GM21825 (cell line): ENCODE results near the gene ITIH4.
"Not testable (repeated sequence)": the region's sequence is repeated elsewhere in the genome, so short reads cannot be mapped to it uniquely, and the experiment has no call there.

Experiments
- ATAC-seq: cut with Tn5 transposase; IDR thresholded peaks from one replicate; pipeline ENCODE4 v1.9.1; 2021; ENCODE audit warnings: mild to moderate bottlenecking, moderate library complexity; ENCODE audit not compliant: unreplicated experiment

ITIH4 gene

DNA sequence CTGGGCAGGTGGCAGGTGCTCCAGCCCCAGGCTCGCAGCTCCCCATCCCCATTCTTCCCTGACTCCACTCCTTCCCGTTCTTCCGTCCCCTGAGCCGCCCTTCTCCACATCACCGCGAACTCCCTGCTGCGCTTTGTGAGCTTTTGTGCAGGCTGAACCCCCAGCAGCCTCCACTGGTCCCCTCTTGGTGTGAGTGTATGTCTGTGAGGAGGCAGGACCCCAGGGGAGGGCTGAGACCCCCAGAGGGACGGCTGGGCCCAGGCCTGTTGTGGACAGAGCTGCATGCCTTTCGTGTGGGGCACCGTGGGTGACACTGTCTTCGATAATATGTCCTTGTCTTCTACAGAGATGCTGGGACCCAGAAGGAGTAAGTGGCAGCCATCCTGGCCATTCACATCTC, 43.2 kb downstream of the ITIH4 start:
- no peak for ATAC-seq

DNA sequence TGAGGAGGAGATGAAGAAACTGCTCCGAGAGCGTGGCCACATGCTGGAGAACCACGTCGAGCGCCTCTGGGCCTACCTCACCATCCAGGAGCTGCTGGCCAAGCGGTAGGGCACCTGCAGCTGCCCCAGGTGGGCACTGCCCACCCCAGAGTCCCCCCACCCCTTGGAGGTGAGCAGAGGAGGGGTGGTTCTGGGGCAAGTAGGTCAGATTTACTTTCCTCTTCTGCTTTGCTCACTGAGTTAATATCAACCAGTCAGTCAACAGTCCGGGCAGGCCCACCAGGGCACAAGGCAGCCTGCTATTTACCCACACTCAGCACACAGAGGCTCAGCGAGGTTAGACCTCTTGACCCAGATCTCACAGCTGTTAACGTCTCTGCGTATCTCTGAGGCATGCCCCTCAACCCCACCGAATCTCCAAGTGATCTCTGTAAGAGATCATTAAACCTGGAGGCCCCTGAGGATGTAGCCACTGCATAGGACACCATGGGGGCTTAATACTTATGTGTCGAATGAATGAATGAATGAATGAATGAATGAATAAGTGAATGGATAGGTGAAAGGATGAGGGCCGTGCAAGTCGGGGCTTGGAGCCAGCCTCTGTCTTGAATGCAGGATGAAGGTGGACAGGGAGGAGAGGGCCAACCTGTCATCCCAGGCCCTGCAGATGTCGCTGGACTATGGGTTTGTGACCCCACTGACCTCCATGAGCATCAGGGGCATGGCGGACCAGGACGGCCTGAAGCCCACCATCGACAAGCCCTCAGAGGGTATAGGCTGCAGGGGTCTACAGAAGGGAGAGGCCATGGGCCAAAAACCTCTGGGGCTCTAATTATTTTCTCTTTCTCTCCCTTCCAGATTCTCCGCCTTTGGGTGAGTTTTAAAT, 43.9 kb downstream of the ITIH4 start:
- no peak for ATAC-seq

DNA sequence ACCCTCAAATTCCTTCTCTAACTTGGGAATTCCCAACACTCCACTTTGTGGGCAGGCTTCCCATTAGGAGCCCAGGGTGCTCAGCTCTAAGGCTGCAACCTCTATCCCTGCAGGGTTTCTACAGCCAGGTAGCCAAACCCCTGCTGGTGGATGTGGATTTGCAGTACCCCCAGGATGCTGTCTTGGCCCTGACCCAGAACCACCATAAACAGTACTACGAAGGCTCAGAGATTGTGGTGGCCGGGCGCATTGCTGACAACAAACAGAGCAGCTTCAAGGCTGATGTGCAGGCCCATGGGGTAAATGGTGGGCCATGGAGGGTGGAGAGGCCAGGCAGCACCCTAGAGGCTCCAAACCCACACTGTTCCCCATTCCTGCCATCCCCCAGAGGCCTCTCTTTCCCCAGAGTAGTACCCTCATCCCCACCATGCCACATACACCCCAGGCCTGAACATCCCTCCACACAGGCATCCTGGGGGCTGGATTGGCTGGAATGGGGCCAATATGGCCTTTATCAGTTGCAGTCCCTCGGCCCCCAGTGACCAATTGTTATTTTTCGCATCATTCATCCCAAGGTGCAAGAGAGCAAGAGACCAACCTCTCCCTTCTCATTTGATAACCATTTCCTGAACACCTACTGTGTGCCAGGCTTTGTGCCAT, 45.4 kb downstream of the ITIH4 start:
- no peak for ATAC-seq

DNA sequence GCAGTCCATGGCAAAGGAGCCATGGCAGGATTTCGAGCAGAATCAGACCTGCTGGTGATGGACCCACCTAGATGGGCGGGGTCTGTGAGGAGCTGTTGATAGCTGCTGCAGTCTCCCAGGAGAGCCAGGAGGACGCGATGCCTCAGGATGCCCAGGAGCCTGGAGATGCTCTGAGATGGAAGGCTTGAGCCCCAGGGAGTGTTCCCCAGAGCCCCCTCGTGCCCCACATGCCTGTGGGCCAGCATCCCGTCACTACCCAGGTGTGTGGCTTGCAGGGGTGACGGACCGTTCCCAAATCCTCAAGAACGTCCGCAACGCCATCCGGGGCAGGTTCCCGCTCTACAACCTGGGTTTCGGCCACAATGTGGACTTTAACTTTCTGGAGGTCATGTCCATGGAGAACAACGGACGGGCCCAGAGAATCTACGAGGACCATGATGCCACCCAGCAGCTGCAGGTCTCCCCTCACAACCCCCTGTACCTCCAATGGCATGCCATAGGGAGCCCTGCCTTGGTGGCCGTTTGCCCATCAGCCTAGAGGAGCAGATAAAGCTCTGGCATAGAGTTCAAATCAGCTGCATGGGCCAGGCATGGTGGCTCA, 46.4 kb downstream of the ITIH4 start:
- ATAC-seq, result no peak

DNA sequence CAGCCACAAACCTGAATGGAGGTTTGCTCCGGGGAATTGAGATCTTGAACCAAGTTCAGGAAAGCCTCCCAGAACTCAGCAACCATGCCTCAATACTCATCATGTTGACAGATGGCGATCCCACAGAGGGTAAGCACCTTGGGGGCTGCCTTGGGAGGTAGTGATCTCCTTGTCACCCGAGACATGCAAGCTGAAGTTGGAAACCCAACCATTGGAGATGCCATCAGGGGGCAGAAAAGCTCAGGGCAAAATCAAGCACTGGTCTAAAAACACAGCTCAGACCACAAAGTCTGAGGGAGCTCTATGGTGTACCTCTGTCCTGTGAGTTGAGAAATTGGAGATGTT, 47.3 kb downstream of the ITIH4 start:
- no peak for ATAC-seq

DNA sequence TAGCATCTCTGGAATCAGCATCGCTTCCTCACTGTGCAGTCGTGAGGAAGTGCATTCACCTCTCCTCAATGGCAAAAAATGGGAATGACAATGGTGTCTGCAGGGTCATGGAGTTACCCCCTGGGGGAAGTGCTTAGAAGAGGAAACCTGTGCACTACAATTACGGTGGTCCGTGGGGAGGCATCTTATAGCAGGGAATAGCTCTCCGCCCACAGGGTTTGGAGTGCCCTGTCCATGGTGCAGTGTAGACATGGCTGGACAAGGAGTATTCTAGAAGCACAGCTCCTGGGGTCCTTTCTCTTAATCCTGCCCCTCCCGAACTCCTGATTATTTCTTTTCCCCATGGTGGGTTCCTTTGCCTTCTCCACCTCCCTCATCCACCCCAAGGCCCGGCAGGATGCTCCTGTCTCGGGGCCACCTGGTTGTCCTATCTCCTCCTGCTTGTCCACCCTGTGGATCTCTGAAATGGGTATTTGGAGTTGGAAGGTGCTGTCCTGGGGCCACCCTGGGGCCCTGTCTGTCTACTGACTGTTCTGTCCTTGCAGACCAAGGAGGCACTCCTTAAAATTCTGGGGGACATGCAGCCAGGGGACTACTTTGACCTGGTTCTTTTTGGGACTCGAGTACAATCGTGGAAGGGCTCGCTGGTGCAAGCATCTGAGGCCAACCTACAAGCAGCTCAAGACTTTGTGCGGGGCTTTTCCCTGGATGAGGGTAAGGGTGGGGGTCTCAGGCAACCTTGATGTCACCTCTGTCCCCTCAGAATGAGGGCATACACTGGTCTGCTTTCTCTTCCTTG, 47.9 kb downstream of the ITIH4 start:
- no peak for ATAC-seq

DNA sequence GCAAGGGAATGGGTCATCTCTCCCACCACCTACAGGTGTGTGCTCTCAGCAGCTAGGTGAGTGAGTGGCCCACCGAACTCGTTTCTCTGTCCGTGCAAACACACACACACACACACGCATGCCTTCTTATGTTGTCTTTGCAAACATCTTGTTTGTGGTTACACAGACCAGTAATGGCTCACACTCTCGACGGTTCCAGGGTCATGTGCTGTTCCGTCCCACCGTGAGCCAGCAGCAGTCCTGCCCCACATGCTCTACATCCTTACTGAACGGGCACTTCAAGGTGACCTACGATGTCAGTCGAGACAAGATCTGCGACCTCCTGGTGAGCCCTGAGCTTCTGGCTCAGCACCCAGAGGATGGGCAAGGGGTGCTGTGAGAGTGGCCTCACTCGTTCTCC, 48.7 kb downstream of the ITIH4 start:
- no peak for ATAC-seq

DNA sequence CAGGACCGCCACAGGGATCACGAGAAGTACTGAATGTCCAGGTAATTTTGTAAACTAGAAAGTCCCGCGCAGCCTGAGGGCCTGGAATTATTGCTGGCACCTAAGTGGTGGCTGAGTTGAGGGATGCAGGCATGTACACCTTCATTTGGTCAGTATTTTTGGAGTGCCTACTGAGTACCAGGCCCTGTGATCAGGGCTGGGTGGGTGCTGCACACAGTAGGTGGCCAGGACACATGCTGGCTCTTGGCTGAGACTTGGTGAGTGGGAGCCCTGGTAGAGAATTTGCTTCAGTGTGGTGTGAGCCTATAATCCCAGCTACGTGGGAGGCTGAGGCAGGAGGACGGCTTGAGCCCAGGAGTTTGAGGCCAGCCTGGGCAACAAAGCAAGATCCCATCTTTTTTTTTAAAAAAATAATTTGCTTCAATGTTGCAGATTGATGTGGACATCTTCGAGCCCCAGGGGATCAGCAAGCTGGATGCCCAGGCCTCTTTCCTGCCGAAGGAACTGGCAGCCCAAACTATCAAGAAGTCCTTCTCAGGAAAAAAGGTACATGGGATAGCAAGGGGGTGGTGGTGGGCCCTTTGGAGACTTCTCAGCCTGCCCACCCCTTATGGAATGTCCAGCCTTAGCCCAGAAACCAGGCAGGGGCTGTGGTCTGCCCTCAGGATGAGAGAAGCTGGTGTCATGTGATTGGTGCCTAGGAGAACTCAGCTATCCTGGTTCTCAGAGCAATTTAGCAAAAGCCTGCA, 50.5 kb downstream of the ITIH4 start:
- ATAC-seq, result no peak

DNA sequence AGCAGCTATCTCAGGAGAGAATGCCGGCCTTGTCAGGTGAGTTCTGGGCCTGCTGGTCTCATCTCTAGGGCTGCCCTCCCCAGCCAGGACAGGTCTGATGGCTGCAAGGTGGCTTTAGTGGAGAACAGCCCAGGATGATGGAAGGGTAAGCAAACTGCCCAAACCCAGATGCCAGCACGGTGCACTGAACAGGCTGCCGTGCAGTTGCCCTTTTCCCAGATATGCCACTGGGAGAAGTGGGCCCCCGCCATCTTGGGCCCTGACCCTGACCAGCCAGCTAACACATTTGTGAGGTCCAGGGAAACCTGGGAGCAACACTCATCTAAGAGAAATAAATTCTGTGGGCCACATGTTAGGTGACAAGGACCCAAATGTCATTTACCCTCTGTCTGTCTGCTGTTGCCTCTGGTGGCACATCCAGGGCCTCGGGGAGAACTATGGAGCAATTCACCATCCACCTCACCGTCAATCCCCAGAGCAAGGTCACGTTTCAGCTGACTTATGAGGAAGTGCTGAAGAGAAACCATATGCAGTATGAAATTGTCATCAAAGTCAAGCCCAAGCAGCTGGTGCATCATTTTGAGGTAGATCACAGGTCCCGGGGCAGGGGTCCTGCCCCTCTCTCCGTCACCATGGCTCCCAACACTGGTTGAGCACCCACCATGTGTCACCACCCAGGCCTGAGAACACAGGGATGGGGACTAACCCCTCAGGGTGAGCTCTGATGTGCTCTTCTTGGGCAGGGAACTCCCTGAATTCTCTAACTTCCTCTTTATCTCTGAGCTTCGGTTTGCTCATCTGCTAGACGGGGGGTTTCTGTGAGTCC, 51.2 kb downstream of the ITIH4 start:
- ATAC-seq, result peak; percentile 70

DNA sequence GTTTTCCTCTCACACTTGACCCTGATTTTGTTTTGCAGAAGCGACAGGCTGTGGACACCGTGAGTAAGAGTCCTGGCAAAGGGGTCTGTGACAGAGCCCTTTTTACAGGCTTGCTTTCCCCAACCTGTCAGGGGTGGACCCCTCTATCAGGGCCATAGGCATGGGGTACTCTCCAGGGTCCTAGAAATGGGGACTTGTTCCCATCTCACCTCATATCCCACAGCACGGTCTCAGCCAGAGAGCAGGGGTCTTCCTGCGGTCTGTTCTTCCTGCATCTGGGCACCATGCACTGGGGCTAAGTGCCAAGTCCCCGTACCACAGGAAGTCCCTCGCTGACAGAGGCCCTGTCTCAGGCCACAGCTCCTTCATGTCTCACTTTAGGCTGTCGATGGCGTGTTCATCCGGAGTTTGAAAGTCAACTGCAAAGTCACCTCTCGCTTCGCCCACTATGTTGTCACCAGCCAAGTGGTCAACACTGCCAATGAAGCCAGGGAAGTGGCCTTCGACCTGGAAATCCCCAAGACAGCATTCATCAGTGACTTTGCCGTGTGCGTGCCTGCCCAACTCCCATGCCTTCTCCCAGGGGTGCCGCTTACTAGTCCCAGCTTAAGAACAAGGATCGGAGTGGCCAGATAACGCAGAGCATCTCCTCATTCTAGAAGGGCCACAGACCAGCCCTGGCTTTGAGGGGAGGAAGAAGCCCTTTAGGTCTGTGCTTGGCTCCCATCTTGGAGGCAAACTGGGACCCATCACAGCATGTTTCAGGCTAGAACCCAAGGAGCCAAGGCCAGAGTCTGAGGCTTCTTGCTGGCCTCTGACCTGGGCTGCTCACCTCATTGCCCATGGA, 52.3 kb downstream of the ITIH4 start:
- no peak for ATAC-seq

DNA sequence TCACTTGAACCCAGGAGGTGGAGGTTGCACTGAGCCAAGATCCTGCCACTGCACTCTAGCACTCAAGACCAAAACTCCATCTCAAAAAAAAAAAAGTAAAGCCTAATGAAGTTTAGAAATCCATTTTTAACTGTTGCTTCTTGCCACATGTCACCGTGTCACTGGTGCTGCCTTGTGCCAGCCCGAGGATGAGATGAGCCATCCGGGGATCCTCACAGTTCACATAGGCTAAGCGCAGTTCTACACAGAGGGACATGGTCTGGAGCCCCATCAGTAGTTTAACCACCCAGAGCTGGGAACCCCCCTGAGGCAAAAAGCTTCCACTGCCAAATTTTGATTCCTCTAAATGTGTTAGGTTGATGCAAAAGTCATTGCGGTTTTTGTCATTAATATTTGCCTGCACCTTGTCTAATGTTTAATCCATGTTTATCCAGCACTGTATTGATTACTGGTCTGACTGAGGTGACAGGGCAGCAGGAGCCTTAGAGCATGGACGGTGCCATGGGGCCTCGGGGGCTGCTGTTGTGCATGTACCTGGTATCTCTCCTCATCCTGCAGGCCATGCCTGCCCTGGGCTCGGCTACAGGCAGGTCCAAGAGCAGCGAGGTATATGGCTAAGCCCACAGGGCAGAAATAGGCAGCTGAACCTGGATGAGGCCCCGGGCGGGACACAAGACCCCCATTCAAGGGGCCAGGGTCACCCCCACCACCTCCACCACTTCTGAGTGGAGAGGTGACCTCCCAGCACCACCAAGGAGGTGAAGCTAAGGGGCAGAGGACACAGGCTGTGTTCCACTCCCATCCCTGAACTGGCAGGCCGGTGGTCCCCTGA, 53.1 kb downstream of the ITIH4 start, which contains the start of gene ITIH1:
TSS of gene ITIH1 (plus strand) at position 473 of the 832 bp plus-strand sequence. CDS start at position 490, 17 bp downstream.
- no peak for ATAC-seq

DNA sequence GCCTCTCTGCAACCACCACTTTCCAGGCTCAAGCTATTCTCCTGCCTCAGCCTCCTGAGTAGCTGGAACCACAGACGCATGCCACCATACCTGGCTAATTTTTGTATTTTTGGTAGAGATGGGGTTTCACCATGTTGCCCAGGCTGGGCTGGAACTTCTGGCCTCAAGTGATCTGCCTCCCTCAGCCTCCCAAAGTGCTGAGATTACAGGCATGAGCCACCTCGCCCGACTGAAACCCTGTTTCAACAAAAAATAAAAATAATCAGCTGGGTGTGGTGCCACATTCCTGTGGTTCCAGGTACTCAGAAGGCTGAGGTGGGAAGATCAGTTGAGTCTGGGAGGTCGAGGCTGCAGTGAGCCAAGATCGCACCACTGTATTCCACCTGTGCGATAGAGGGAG, 54.0 kb downstream of the ITIH4 start:
- not testable (repeated sequence) for ATAC-seq

DNA sequence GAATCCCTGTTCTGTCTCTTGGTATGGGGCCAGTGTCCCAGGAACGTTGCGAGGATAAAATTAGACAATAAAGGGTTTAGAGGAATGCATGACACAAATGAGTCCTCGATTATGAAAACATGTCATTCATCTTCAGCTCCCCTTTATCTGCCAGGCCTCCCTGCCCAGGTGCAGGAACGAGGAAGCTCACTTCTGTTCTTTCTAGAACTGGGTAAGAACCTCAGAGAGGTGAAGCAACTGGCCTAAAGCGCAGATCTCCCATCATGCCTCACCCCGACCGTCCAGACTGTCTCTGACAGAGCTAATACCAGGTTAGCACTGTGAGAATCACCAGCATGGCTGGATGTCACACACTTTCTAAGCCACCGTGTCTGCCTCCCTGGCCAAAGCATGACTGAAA, 54.6 kb downstream of the ITIH4 start:
- ATAC-seq, result no peak

DNA sequence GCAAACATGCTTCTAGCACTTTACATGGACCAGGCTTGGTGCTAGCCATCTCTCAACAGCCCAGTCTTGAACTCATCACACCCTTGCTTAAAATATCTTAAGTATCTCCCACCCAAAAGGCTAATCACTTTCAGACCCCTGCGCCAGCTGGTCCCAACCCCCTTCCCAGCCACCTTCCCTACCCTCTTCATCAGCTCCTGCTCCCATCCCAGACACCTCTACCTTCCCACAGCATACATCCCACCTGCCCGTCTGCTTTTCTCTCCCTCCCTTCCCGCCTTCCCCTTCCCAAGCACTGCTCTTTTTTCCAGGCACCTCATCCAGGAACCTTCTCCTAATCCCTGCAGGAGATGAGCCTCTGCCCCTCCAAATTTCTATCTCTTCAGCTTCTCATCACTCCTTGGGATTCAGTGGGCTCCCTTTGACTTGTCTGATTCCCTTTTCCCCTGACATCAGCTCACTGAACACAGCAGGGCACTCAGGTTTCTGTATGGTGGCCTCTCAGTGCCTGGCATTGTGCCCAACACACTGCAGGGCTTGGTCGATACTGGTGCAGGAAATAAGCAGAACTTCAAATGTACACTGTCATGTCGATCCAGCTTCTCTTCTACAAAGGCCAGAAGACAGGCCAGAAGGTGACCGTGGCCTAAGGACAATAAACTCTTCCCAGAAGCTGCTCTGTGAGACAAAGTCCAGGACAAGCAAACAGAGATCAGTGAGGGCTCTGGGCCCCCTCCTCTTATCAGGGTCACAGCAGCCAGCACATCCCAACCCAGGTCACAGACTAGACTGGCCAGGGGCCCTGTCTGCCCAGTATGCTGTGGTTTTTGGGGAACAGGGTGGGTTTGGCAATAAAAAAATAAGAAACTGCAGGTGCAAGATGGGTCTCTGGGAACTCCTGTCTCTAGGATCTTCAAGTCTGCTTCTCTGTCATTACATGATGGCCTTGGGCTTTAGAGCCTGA, 55.3 kb downstream of the ITIH4 start:
- ATAC-seq, result no peak

DNA sequence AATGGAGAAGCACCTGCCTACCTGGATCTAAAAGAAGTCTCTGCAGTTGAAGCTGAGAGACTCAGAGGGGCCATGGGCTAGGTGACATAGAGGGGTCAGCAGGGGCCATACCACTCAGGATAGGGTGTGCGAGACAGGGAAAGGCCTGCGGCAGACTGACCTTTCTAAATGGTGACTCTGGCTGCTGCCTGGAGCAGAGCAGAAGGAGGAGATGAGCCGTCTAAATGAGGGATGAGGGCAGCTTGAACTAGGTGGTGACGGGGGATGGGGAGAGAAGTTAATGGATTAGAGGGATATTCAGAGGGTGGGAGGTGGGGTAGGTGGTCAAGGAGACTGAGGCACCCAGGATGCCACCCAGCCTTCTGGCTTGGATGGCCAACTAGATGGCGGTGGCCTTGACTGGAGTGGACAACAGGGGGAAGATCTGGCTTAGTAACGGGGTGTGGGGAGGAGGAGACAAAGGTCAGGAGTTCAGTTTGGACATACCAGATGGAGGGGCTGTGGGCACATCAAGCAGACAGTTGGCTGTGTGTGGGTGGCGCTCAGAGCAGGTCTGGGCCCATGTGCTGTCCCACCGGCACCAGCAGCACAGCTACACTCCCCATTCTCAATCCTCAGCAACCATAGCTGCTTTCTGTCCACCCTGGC, 56.3 kb downstream of the ITIH4 start:
- no peak for ATAC-seq
